K562 (cell line): Measurements from ENCODE around the gene FPR1. TPM values are rescaled to one million over a fixed set of nuclear protein-coding genes. Genes with fewer than 3 reads are reported as not detected.

Experiments
- AFF4 ChIP-seq: sonication (generic); formaldehyde crosslinking; IDR thresholded peaks from 2 replicates; pipeline ENCODE4 v1.8.0; 2023; ENCODE audit warnings: mild to moderate bottlenecking, missing genetic modification reagents
- CEBPZ ChIP-seq: fragments of 150-350 bp; IDR thresholded peaks from 2 replicates; pipeline ENCODE4 v1.6.1; 2014; ENCODE audit warnings: low read depth, mild to moderate bottlenecking, low read length, borderline replicate concordance
- E2F5 ChIP-seq: sonication (generic); formaldehyde crosslinking; IDR thresholded peaks from 2 replicates; pipeline ENCODE4 v1.8.0; 2022; ENCODE audit warnings: mild to moderate bottlenecking, missing genetic modification reagents
- ESRRA ChIP-seq: fragments of 450-650 bp; IDR thresholded peaks from 2 replicates; pipeline ENCODE4 v1.6.1; 2014; ENCODE audit warnings: low read depth, mild to moderate bottlenecking, moderate library complexity, borderline replicate concordance
- FOXA3 ChIP-seq, 2 experiments: fragments of 450-650 bp in 1 of 2; sonication (generic) in 1 of 2; formaldehyde crosslinking; IDR thresholded peaks in 1 of 2; conservative IDR thresholded peaks in 1 of 2; 2 replicates each; pipeline versions ENCODE4 v1.4.0 to v1.8.0; 2020 to 2022; ENCODE audit warnings: mild to moderate bottlenecking in 2 of 2, missing genetic modification reagents in 1 of 2
- JUND ChIP-seq, 2 experiments: IDR thresholded peaks; 2 replicates in 1 of 2; 3 replicates in 1 of 2; pipeline ENCODE4 v1.6.1; 2011; ENCODE audit warnings: borderline replicate concordance in 2 of 2, low read depth in 2 of 2, low read length in 2 of 2, improper control_type of control experiment in 1 of 2, missing biosample characterization in 1 of 2, missing genetic modification characterization in 1 of 2, missing genetic modification reagents in 1 of 2
- MECOM ChIP-seq: fragments of 250-450 bp; sonication (Bioruptor Pico); IDR thresholded peaks from 2 replicates; pipeline ENCODE4 v1.8.0; 2022; ENCODE audit warnings: inconsistent platforms
- NR1H2 ChIP-seq: sonication (generic); formaldehyde crosslinking; IDR thresholded peaks from 2 replicates; pipeline ENCODE4 v1.4.0; 2020; ENCODE audit warnings: mild to moderate bottlenecking, missing genetic modification reagents
- TAL1 ChIP-seq: fragments of 450-650 bp; IDR thresholded peaks from 2 replicates; pipeline ENCODE4 v1.6.1; 2016; ENCODE audit warnings: mild to moderate bottlenecking
- ZNF592 ChIP-seq: fragments of 450-650 bp; IDR thresholded peaks from 2 replicates; pipeline ENCODE4 v1.6.1; 2017; ENCODE audit warnings: antibody characterized with exemption, mild to moderate bottlenecking
- ZNF76 ChIP-seq: fragments of 250-450 bp; sonication (Bioruptor Pico); IDR thresholded peaks from 2 replicates; pipeline ENCODE4 v1.4.0; 2020; ENCODE audit warnings: mild to moderate bottlenecking, moderate library complexity, borderline replicate concordance
- polyA plus RNA-seq, 8 experiments: library from polyadenylated mRNA; depleted of rRNA in 4 of 8; stranded (reverse) in 5 of 8; unstranded in 3 of 8; fragments of >200 nt; fragmentation: Nextera tagmentation in 2 of 8; fragmentation: Illumina TruSeq in 1 of 8; extraction: Ambion mirVana in 2 of 8; extraction: Trizol in 1 of 8; gene quantifications; 2 replicates each; pipeline versions ENCODE4 v1.2.1 to v1.2.3, GENCODE V29; 2011 to 2014; ENCODE audit warnings: inconsistent platforms in 1 of 8, missing spikeins in 1 of 8
- total RNA-seq, 7 experiments: library from RNA; depleted of rRNA in 6 of 7; stranded (reverse); fragments of >200 nt in 6 of 7; fragmentation: Illumina TruSeq in 2 of 7; extraction: Trizol in 2 of 7; gene quantifications; 2 replicates each; pipeline versions ENCODE4 v1.2.1 to v1.2.3, GENCODE V29; 2011 to 2021; ENCODE audit warnings: low replicate concordance in 1 of 7

The FPR1 gene
- total and polyA plus RNA-seq, 9 of the 15 experiments (the other 6 are each of a cell fraction or from before 2014, with no cell fraction given), result 0.06 to 0.25 (median 0.14) TPM; not detected in 4

- TF ChIP-seq ZNF592 (peak; percentile 55; the same call in 1 of the 2 replicates), FOXA3 (CRISPR knock-in tag; conservative IDR thresholded peaks at IDR 0.05 in 1 of 2, IDR thresholded peaks at IDR 0.05 in 1 of 2) (no peak), ESRRA (peak; percentile 20), ZNF76 (CRISPR knock-in tag) (no peak), AFF4 (CRISPR knock-in tag) (no peak), MECOM (CRISPR knock-in tag) (no peak), TAL1 (peak; percentile 61; the same call in 1 of the 2 replicates), JUND (IDR thresholded peaks at IDR 0.05; ENCODE audit: borderline replicate concordance, low read depth, low read length) (no peak), JUND (tag; IDR thresholded peaks at IDR 0.05; ENCODE audit: borderline replicate concordance, low read depth, low read length) (peak; percentile 34; the same call in 1 of the 3 replicates), CEBPZ (no peak), NR1H2 (CRISPR knock-in tag) (no peak), E2F5 (CRISPR knock-in tag) (no peak)
These were observed 50.1 kb downstream of the FPR1 start (continued) for GRCh38 chr19:51701468-51702100.
